AG09319 (cell line): Measurements from ENCODE around the gene CYSLTR2.
"Not testable (repeated sequence)": the region's sequence is repeated elsewhere in the genome, so short reads cannot be mapped to it uniquely, and the experiment has no call there.

ENCODE experiments used
- DNase-seq: peaks from one replicate; pipeline ENCODE4 v3.0.0-alpha.2; 2010; ENCODE audit warnings: low read depth; ENCODE audit errors: extremely low read depth
- CTCF ChIP-seq: IDR thresholded peaks from 2 replicates; pipeline ENCODE4 v1.5.1; 2011; ENCODE audit warnings: low read depth, mild to moderate bottlenecking, inconsistent platforms, low read length, moderate library complexity

CYSLTR2 gene

GRCh38 chr13:48686636-48687210, 33.0 kb downstream of the CYSLTR2 start:
- no peak for TF ChIP-seq CTCF
- DNase-seq = no peak

- DNase-seq = no peak
- TF ChIP-seq CTCF = no peak
Observed at GRCh38 chr13:48687249-48687648, 33.5 kb downstream of the CYSLTR2 start.

GRCh38 chr13:48693998-48694397, 40.3 kb downstream of the CYSLTR2 start:
- no peak for DNase-seq
- no peak for TF ChIP-seq CTCF

- no peak for DNase-seq
- TF ChIP-seq CTCF = no peak
Observed at GRCh38 chr13:48695776-48696175, 42.0 kb downstream of the CYSLTR2 start.

- not testable (repeated sequence) for DNase-seq
Observed at GRCh38 chr13:48696676-48697075, 42.9 kb downstream of the CYSLTR2 start.

- no peak for TF ChIP-seq CTCF
- no peak for DNase-seq
Observed at GRCh38 chr13:48707405-48707804, 53.7 kb downstream of the CYSLTR2 start.

- DNase-seq = no peak
- TF ChIP-seq CTCF = no peak
Observed at GRCh38 chr13:48708764-48709163, 55.0 kb downstream of the CYSLTR2 start.

GRCh38 chr13:48709213-48709612, 55.5 kb downstream of the CYSLTR2 start:
- TF ChIP-seq CTCF = no peak

More at GRCh38 chr13:48709213-48709612, 55.5 kb downstream of the CYSLTR2 start:
- no peak for DNase-seq
